Measurements from ENCODE around the gene MED17.

The MED17 gene

DNA sequence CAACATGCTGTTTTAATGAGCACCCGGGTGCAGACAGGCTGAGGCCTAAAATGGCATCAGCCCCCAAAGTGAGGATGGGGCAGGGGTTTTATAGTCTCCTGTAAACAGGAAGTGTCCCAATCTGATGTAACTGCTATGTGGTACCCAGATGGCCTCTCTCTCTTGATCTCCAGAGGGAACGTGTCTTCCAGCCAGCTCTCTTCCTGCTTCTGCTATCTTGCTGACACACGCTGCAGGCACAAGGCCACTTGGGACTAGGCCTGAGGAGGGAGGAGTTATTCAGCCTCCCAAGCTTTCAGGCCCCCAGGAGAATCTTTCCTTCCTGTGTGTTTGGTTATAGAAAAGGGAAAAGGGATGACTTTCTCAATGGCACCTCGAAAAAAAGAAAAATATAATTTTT is 77.7 kb downstream of the MED17 start:
- TF ChIP-seq, protein P1, sequence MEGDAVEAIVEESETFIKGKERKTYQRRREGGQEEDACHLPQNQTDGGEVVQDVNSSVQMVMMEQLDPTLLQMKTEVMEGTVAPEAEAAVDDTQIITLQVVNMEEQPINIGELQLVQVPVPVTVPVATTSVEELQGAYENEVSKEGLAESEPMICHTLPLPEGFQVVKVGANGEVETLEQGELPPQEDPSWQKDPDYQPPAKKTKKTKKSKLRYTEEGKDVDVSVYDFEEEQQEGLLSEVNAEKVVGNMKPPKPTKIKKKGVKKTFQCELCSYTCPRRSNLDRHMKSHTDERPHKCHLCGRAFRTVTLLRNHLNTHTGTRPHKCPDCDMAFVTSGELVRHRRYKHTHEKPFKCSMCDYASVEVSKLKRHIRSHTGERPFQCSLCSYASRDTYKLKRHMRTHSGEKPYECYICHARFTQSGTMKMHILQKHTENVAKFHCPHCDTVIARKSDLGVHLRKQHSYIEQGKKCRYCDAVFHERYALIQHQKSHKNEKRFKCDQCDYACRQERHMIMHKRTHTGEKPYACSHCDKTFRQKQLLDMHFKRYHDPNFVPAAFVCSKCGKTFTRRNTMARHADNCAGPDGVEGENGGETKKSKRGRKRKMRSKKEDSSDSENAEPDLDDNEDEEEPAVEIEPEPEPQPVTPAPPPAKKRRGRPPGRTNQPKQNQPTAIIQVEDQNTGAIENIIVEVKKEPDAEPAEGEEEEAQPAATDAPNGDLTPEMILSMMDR (conservative IDR thresholded peaks at IDR 0.05; ENCODE audit: low read depth, low read length): no peak
- no peak for DNase-seq (ENCODE audit: low read depth)
- H3K4me3 ChIP-seq (ENCODE audit: low read depth, low read length): no peak overlapping the region

All from choroid plexus epithelial cell (primary cell).